OCI-LY7 (cell line): ENCODE results near the gene COL4A5. TPM values are rescaled to one million over a fixed set of nuclear protein-coding genes. Genes with fewer than 3 reads are reported as not detected.

ENCODE experiments used
- BruUV-seq: library from RNA; stranded (reverse); fragments of 400-500 nt; replicated peaks from 2 replicates; lab custom pipeline; 2021; lab: Mats Ljungman, UMichigan
- CTCF ChIA-PET: fragments of 300-600 bp; sonication (Branson Sonifier 250); formaldehyde crosslinking; loops from one replicate; lab custom pipeline; 2022; ENCODE audit warnings: antibody characterized with exemption; ENCODE audit not compliant: unreplicated experiment; lab: Charles Lee
- POLR2A ChIA-PET: fragments of 300-600 bp; sonication (Branson Sonifier 250); formaldehyde crosslinking; loops from one replicate; lab custom pipeline; 2022; ENCODE audit warnings: antibody characterized with exemption; lab: Charles Lee
- DNase-seq: peaks from one replicate; pipeline ENCODE4 v3.0.0-alpha.2; 2015; ENCODE audit warnings: low spot score
- H2AFZ ChIP-seq: fragments of 200-600 bp; sonication (generic), shearing (Covaris generic); 2 replicates; pipeline ENCODE4 v1.6.1; 2014; ENCODE audit warnings: mild to moderate bottlenecking, antibody characterized with exemption, low read length, moderate library complexity
- H3K27ac ChIP-seq: fragments of 200-600 bp; sonication (generic); 2 replicates; pipeline ENCODE4 v1.5.1; 2014; ENCODE audit warnings: mixed run types, low read depth, mild to moderate bottlenecking, moderate library complexity, low read length, inconsistent platforms; ENCODE audit not compliant: poor library complexity, severe bottlenecking
- H3K36me3 ChIP-seq: fragments of 200-600 bp; sonication (generic); 2 replicates; pipeline ENCODE4 v1.6.1; 2014; ENCODE audit warnings: mild to moderate bottlenecking, antibody characterized with exemption, low read length, moderate library complexity, mixed read lengths; ENCODE audit not compliant: insufficient read depth
- H3K4me1 ChIP-seq: fragments of 200-600 bp; sonication (generic); 2 replicates; pipeline ENCODE4 v1.5.1; 2014; ENCODE audit warnings: mild to moderate bottlenecking, low read length; ENCODE audit not compliant: insufficient read depth, poor library complexity, severe bottlenecking
- H3K4me2 ChIP-seq: fragments of 200-600 bp; sonication (generic); 2 replicates; pipeline ENCODE4 v1.6.1; 2014; ENCODE audit warnings: mild to moderate bottlenecking, low read length
- H3K4me3 ChIP-seq: fragments of 200-600 bp; sonication (generic); 2 replicates; pipeline ENCODE4 v1.5.1; 2014; ENCODE audit warnings: mild to moderate bottlenecking, low read depth, low read length; ENCODE audit not compliant: poor library complexity, severe bottlenecking
- H3K79me2 ChIP-seq: fragments of 200-600 bp; sonication (generic); 2 replicates; pipeline ENCODE4 v1.6.1; 2016; ENCODE audit warnings: low read depth, mild to moderate bottlenecking, low read length, moderate library complexity, mixed read lengths; ENCODE audit not compliant: insufficient read depth
- H3K9me2 ChIP-seq: fragments of 200-600 bp; sonication (generic); 2 replicates; pipeline ENCODE4 v1.6.1; 2016; ENCODE audit warnings: mild to moderate bottlenecking, low read length, mixed read lengths; ENCODE audit not compliant: insufficient read depth
- H3K9me3 ChIP-seq: fragments of 200-600 bp; sonication (generic); 2 replicates; pipeline ENCODE4 v1.6.1; 2014; ENCODE audit warnings: mild to moderate bottlenecking, mixed run types, low read length, mixed read lengths
- H4K20me1 ChIP-seq: fragments of 200-600 bp; sonication (generic); 2 replicates; pipeline ENCODE4 v1.6.1; 2014; ENCODE audit warnings: mild to moderate bottlenecking, antibody characterized with exemption, low read length, moderate library complexity, mixed read lengths; ENCODE audit not compliant: insufficient read depth
- EZH2phosphoT487 ChIP-seq: fragments of 200-600 bp; sonication (generic); IDR thresholded peaks from 2 replicates; pipeline ENCODE4 v1.6.1; 2018; ENCODE audit warnings: low read depth, borderline replicate concordance, mild to moderate bottlenecking, mixed run types, antibody characterized with exemption, low read length, moderate library complexity, mixed read lengths
- intact Hi-C: fragments of 100-400 bp; cut with micrococcal nuclease; formaldehyde crosslinking; loops from one replicate; pipeline ENCODE4 v1.10.0; 2022; ENCODE audit not compliant: unreplicated experiment
- total RNA-seq, 2 experiments: library from RNA; depleted of rRNA in 1 of 2; stranded (reverse); fragments of >200 nt in 1 of 2; shearing (Covaris generic) in 1 of 2; gene quantifications; 2 replicates each; pipeline ENCODE4 v1.2.3, GENCODE V29; 2014 to 2022
- TF ChIP-seq, protein P1 (sequence below): fragments of 200-600 bp; sonication (generic); conservative IDR thresholded peaks from 2 replicates; pipeline ENCODE4 v1.5.1; 2014; ENCODE audit warnings: mild to moderate bottlenecking, antibody characterized with exemption, low read length, moderate library complexity, mixed read lengths

Gene COL4A5
- total RNA-seq, 2 experiments from 2014 or later = not detected

DNA sequence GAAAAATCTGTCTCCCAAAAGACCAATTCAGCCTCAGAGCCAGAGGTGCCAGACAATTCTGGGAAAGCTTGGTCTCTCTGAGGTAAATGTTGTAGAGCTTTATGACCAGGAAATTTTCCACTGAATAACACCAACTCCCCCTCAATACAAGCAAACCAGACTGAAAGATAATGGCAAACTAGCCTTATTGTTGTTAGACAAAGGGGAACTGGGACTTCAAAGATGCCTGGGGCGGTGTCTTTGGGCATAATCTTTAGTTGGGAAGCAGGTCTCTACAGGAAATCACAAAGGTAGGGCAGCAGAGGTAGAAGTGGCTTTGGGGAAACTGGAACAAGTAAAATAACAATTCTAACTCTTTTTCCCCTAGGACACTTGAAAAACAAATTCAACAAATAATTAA is 13.4 kb upstream of the COL4A5 start:
- no peaks in the 10 kb centered on the region for H3K36me3 ChIP-seq

GRCh38 chrX:108435261-108435660 is 4.4 kb upstream of the COL4A5 start:
- Histone ChIP-seq H3K79me2 (no peaks in the 10 kb centered on the region), H3K9me3 (no peaks in the 10 kb centered on the region), H3K4me3 (no peak overlapping the region), H4K20me1 (no peaks in the 10 kb centered on the region), H2AFZ (no peak overlapping the region), H3K4me2 (no peak overlapping the region), H3K36me3 (no peaks in the 10 kb centered on the region), H3K4me1 (no peaks in the 10 kb centered on the region), H3K27ac (no peak overlapping the region), H3K9me2 (no peaks in the 10 kb centered on the region)
- ChIA-PET CTCF (no interaction called here), POLR2A (interaction anchor here (0.7 kb wide), 1 partner anchor 22 kb away, joined by 3 read pairs; no protein-coding TSS in a partner anchor)
- TF ChIP-seq EZH2phosphoT487 = no peak
- TF ChIP-seq, protein P1, sequence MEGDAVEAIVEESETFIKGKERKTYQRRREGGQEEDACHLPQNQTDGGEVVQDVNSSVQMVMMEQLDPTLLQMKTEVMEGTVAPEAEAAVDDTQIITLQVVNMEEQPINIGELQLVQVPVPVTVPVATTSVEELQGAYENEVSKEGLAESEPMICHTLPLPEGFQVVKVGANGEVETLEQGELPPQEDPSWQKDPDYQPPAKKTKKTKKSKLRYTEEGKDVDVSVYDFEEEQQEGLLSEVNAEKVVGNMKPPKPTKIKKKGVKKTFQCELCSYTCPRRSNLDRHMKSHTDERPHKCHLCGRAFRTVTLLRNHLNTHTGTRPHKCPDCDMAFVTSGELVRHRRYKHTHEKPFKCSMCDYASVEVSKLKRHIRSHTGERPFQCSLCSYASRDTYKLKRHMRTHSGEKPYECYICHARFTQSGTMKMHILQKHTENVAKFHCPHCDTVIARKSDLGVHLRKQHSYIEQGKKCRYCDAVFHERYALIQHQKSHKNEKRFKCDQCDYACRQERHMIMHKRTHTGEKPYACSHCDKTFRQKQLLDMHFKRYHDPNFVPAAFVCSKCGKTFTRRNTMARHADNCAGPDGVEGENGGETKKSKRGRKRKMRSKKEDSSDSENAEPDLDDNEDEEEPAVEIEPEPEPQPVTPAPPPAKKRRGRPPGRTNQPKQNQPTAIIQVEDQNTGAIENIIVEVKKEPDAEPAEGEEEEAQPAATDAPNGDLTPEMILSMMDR = no peak
- intact Hi-C loops = no loop called here
- BruUV-seq = no TSS peak
- DNase-seq = no peak

More for the DNA sequence above, 13.4 kb upstream of the COL4A5 start:
- no peak overlapping the region for H2AFZ ChIP-seq
- no peaks in the 10 kb centered on the region for H4K20me1 ChIP-seq
- H3K9me2 ChIP-seq = no peaks in the 10 kb centered on the region
- no TSS peak for BruUV-seq
- intact Hi-C loops = no loop called here
- H3K4me3 ChIP-seq = no peak overlapping the region
- H3K9me3 ChIP-seq = no peaks in the 10 kb centered on the region
- H3K27ac ChIP-seq = no peak overlapping the region
- TF ChIP-seq, protein P1 = no peak
- TF ChIP-seq EZH2phosphoT487 = no peak
- no peak for DNase-seq
- ChIA-PET POLR2A (no interaction called here), CTCF (no interaction called here)
- H3K4me2 ChIP-seq = no peak overlapping the region
- no peaks in the 10 kb centered on the region for H3K79me2 ChIP-seq
- H3K4me1 ChIP-seq = no peaks in the 10 kb centered on the region

DNA sequence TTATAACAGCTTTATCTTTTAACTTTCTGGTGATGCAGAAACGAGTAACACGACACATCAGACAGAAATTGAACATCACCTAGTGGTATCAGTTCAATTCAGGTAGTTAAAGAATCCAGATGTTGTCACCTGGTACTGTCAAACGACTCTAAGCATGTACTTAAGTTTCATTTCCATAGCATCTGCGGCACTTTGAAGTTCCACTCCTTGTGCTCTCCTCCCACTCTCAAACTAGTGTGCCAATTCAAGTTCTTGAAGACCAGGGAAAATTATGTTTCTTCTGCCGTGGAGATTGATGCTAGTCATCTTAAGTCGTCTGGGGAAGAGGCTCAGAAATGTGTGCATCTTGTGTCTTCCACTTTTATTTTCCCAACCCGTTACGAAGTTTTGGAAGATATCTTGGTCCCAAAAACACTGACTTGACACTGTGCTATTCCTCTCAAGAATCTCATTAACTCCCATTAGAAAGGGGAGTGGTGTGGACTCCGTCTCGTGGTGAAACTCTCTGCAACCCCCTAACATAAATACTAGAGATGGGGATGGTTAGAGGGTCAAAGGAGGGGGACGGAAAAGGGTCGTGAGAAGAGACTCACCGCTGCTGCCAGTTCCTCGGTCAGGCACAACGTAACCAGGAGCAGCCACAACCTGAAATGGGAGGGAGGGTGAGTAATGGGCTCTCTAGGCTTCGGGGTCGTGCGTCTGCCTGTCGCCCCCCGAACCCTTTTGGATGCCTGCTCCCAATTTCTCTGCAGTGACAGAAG is 2.1 kb upstream of the COL4A5 start:
- TF ChIP-seq EZH2phosphoT487 = no peak
- TF ChIP-seq, protein P1 = no peak
- Histone ChIP-seq H3K4me1 (no peaks in the 10 kb centered on the region), H3K9me2 (no peaks in the 10 kb centered on the region), H3K4me3 (no peak overlapping the region), H2AFZ (no peak overlapping the region), H3K9me3 (no peaks in the 10 kb centered on the region), H3K4me2 (no peak overlapping the region), H3K36me3 (no peaks in the 10 kb centered on the region), H3K79me2 (no peaks in the 10 kb centered on the region), H3K27ac (no peak overlapping the region), H4K20me1 (no peaks in the 10 kb centered on the region)
- ChIA-PET POLR2A (no interaction called here), CTCF (no interaction called here)
- BruUV-seq = no TSS peak
- DNase-seq = no peak
- intact Hi-C loops = no loop called here
